Measurements from ENCODE around the gene RECQL. TPM values are rescaled to one million over a fixed set of nuclear protein-coding genes. Genes with fewer than 3 reads are reported as not detected.

RECQL gene
- total and polyA plus RNA-seq, 2 of the 8 experiments (the other 6 are each of a cell fraction or from before 2014, with no cell fraction given): 8.1 to 40.3 TPM

- TF ChIP-seq USF2 (IDR thresholded peaks at IDR 0.05; ENCODE audit: low read length) (no peak), SIN3A (conservative IDR thresholded peaks at IDR 0.05 in 1 of 2, IDR thresholded peaks at IDR 0.05 in 1 of 2; ENCODE audit: low read depth in 1 of 2, low read length in 2 of 2) (no peak), GTF2F1 (IDR thresholded peaks at IDR 0.05; ENCODE audit: borderline replicate concordance, low read depth, low read length) (no peak), SIX5 (IDR thresholded peaks at IDR 0.05; ENCODE audit: low read depth, low read length) (no peak), RXRA (IDR thresholded peaks at IDR 0.05; ENCODE audit: insufficient read depth, low read depth, low read length) (no peak)
Measured at GRCh38 chr12:21538061-21538653, 36.7 kb upstream of the RECQL start (continued).

Data from H1 (cell line).